DOHH2 (cell line): ENCODE results near the gene CERS5.

Source experiments
- H3F3A ChIP-seq: fragments of 200-600 bp; sonication (generic), shearing (Covaris generic); 2 replicates; pipeline ENCODE4 v1.6.0; 2016; ENCODE audit warnings: antibody characterized with exemption, mild to moderate bottlenecking; ENCODE audit not compliant: control insufficient read depth, insufficient read depth
- H3K27ac ChIP-seq: fragments of 200-600 bp; sonication (generic); 2 replicates; pipeline ENCODE4 v1.5.1; 2014; ENCODE audit warnings: low read depth, mild to moderate bottlenecking, low read length, moderate library complexity
- H3K27me3 ChIP-seq: fragments of 200-600 bp; sonication (generic); 2 replicates; pipeline ENCODE4 v1.6.1; 2014; ENCODE audit warnings: mild to moderate bottlenecking, low read length, mixed read lengths; ENCODE audit not compliant: control insufficient read depth
- H3K36me3 ChIP-seq: fragments of 200-600 bp; sonication (generic); 2 replicates; pipeline ENCODE4 v1.6.1; 2014; ENCODE audit warnings: mild to moderate bottlenecking, low read length, moderate library complexity, mixed read lengths; ENCODE audit not compliant: control insufficient read depth
- H3K4me1 ChIP-seq: fragments of 200-600 bp; sonication (generic); 2 replicates; pipeline ENCODE4 v1.6.1; 2014; ENCODE audit warnings: mild to moderate bottlenecking, low read length, mixed read lengths; ENCODE audit not compliant: control insufficient read depth
- H3K4me2 ChIP-seq: fragments of 200-600 bp; sonication (generic); 2 replicates; pipeline ENCODE4 v1.6.0; 2014; ENCODE audit warnings: mild to moderate bottlenecking, low read length, moderate library complexity
- H3K4me3 ChIP-seq: fragments of 200-600 bp; sonication (generic); 2 replicates; pipeline ENCODE4 v1.5.1; 2014; ENCODE audit warnings: mild to moderate bottlenecking, low read length, mixed read lengths
- H3K79me2 ChIP-seq: fragments of 200-600 bp; sonication (generic); 2 replicates; pipeline ENCODE4 v1.6.1; 2014; ENCODE audit warnings: mild to moderate bottlenecking, low read length, mixed read lengths; ENCODE audit not compliant: control insufficient read depth
- H3K9me2 ChIP-seq: fragments of 200-600 bp; sonication (generic); replicated peaks from 2 replicates; pipeline ENCODE4 v1.6.1; 2014; ENCODE audit warnings: mild to moderate bottlenecking, low read length, mixed read lengths; ENCODE audit not compliant: control insufficient read depth
- H3K9me3 ChIP-seq: fragments of 200-600 bp; sonication (generic); 2 replicates; pipeline ENCODE4 v1.6.1; 2014; ENCODE audit warnings: antibody characterized with exemption, low read length, mixed read lengths; ENCODE audit not compliant: control insufficient read depth, insufficient read depth
- H4K20me1 ChIP-seq: fragments of 200-600 bp; sonication (generic); 2 replicates; pipeline ENCODE4 v1.6.0; 2014; ENCODE audit warnings: low read depth, mild to moderate bottlenecking, antibody characterized with exemption, low read length, moderate library complexity; ENCODE audit not compliant: control insufficient read depth, insufficient read depth
- CTCF ChIP-seq: fragments of 200-600 bp; sonication (generic); IDR thresholded peaks from one replicate; pipeline ENCODE4 v1.5.1; 2014; ENCODE audit warnings: antibody characterized with exemption, mild to moderate bottlenecking, low read depth, low read length; ENCODE audit not compliant: poor library complexity, severe bottlenecking
- EZH2phosphoT487 ChIP-seq: fragments of 200-600 bp; sonication (generic); IDR thresholded peaks from 2 replicates; pipeline ENCODE4 v1.6.1; 2017; ENCODE audit warnings: borderline replicate concordance, mild to moderate bottlenecking, antibody characterized with exemption, low read length, moderate library complexity, mixed read lengths

Gene CERS5

GRCh38 chr12:50109319-50109718, 57.9 kb downstream of the CERS5 start:
- no peak for TF ChIP-seq CTCF
- TF ChIP-seq EZH2phosphoT487 = no peak
- H3K9me3 ChIP-seq = no peaks in the 10 kb centered on the region
- peaks cover 29% of the 10 kb centered on the region for H3K4me1 ChIP-seq
- H3K4me3 ChIP-seq = no peak overlapping the region
- peaks cover 23% of the 10 kb centered on the region for H3K79me2 ChIP-seq
- no peaks in the 10 kb centered on the region for H3K27me3 ChIP-seq
- no peaks in the 10 kb centered on the region; the same call in 1 of the 2 replicates for H3K36me3 ChIP-seq
- 0 out of 2 replicates have a peak overlapping the region, but pooled peaks have one; percentile 97 for H3K4me2 ChIP-seq
- H3K27ac ChIP-seq = no peak overlapping the region
- H3K9me2 ChIP-seq = no peaks in the 10 kb centered on the region
- peaks cover 6% of the 10 kb centered on the region; the same call in 1 of the 2 replicates for H3F3A ChIP-seq
- H4K20me1 ChIP-seq = no peaks in the 10 kb centered on the region

- TF ChIP-seq CTCF (no peak), EZH2phosphoT487 (no peak)
- Histone ChIP-seq H3K4me2 (no peak overlapping the region), H4K20me1 (no peaks in the 10 kb centered on the region), H3K79me2 (peaks cover 6% of the 10 kb centered on the region), H3F3A (peaks cover 6% of the 10 kb centered on the region; the same call in 1 of the 2 replicates), H3K9me2 (no peaks in the 10 kb centered on the region), H3K4me3 (no peak overlapping the region), H3K4me1 (peaks cover 25% of the 10 kb centered on the region), H3K36me3 (no peaks in the 10 kb centered on the region; the same call in 1 of the 2 replicates), H3K27ac (no peak overlapping the region), H3K27me3 (no peaks in the 10 kb centered on the region), H3K9me3 (no peaks in the 10 kb centered on the region)
Observed at GRCh38 chr12:50107416-50108268, 59.5 kb downstream of the CERS5 start.

- Histone ChIP-seq H3K4me1 (peaks cover 25% of the 10 kb centered on the region), H3K9me3 (no peaks in the 10 kb centered on the region), H3K4me2 (no peak overlapping the region), H3K36me3 (no peaks in the 10 kb centered on the region), H3K27ac (no peak overlapping the region), H4K20me1 (no peaks in the 10 kb centered on the region), H3K27me3 (no peaks in the 10 kb centered on the region), H3K4me3 (no peak overlapping the region), H3K9me2 (no peaks in the 10 kb centered on the region), H3F3A (peaks cover 6% of the 10 kb centered on the region; the same call in 1 of the 2 replicates), H3K79me2 (no peaks in the 10 kb centered on the region)
- TF ChIP-seq EZH2phosphoT487 = no peak
- no peak for TF ChIP-seq CTCF
Observed at GRCh38 chr12:50106907-50107306, 60.3 kb downstream of the CERS5 start.
